HCEC 1CT (cell line): ENCODE results near the gene RMC1.
"Not testable (repeated sequence)": the region's sequence is repeated elsewhere in the genome, so short reads cannot be mapped to it uniquely, and the experiment has no call there.

Experiments used
- DNase-seq: peaks from one replicate; pipeline ENCODE4 v3.0.0-alpha.2; 2017

The RMC1 gene

DNA sequence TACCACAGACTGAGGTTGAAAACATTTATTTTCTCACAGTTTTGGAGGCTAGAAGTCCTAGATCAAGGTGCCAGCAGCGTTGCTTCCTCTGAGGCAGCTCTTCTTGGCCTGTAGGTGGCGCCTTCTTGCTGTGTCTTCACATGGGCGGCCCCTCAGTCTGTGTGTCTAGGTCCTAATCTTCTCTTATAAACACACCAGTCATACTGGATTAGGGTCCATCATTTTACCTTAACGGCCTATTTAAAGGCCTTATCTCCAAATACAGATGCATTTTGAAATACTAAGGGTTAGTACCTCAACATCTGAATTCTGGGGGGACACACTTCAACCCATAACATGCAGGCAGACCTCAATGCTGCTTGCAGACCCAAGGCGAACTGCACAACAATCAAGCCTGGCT lies 4.4 kb upstream of the RMC1 start:
- DNase-seq, result peak; percentile 84

DNA sequence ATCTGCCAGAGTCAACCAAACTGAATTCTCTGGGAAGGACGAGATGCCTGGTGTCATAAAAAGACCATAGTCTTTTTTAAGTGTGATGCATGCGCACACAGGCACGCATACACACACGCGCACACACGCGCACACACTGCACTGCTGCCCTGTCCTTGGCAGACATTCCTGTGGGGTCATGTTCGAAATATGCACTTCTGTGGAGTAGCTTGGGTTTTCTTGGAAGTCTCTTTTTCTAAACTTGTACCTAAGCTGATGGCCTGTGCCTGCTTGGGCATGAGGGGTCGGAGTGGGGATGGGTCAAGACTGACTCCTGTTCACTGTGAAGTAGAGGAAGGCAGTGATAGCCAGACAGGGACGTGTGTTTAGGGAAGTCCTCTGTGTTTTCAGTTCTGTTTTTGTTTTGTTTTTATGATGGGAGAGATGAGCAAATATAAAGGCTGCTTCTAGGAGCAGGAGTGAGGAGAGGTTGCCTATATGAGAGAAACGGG lies 4.0 kb upstream of the RMC1 start:
- DNase-seq, result no peak

DNA sequence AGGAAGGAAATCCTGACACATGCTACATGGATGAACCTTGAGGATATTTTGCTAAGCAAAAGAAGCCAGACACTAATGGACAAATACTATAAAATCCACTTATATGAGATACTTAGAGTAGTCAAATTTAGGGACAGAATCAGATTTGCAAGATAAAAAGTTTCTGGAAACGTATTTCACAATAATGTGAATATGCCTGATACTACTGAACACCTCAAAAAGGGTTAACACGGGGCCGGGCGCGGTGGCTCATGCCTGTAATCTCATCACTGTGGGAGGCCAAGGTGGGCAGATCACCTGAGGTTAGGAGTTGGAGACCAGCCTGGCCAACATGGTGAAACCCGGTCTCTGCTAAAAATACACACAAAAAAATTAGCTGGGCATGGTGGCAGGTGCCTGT lies 1.7 kb upstream of the RMC1 start:
- no peak for DNase-seq

DNA sequence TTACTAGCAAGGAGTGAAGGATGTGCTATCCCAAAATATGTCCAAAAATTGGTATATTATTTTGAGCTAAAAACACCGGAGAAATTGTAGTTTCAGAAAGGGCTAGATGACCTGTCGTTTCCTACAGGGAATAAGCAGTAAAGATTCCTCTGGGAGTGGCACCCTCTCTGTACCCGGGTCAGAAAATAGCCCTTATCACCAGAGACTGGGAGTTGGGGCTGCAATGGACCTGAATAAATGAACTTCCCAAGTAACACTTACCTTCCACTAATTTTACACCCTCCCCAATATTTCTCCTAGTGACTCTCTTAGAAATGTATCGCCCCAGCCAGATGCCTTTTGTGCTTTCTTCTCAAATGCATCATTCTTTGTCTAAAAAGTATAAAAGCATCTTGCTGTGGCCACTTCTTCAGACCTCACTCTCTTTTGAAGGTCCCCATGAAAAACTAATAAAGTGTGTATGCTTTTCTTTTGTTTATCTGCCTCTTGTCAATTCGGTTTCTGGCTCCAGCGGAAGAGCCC lies 734 bp upstream of the RMC1 start:
- DNase-seq, result no peak

DNA sequence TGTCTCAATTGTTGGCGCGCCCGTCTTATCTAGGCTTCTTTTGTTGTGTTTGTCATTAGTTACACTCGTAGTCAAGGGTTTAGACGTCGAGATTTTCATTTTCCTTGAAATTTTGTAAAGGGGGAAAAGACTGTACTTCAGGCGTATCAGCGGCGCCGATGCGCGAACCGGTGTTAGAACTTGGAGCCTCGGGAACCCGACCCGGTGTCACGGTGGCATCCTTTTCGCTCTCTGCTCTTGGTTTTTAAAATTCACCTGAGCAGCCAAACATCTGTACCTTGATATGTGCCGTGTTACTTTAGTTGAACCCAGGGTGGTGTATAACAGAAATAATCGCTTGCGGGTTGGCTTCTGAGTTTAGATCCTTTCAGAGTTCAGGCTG lies 643 bp downstream of the RMC1 start:
- no peak for DNase-seq

DNA sequence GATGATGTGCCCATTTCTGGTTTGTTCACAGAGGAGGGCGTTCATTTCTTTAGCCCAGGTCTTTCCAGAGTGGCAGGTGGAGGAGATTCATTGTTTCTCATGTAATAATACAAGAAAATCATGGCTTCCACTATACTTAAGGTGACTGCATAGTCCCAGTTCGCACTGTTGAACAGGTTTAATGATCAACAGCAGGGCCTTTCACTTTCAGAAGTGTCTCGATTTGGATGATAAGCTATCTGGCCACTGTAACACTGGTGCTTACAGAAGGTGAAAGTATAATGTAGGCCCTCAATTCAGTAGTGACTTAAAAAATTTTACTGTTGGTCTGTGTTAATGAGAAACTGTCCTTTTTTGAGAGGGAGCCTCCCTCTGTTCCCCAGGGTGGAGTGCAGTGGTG lies 1.4 kb downstream of the RMC1 start:
- DNase-seq, result no peak

DNA sequence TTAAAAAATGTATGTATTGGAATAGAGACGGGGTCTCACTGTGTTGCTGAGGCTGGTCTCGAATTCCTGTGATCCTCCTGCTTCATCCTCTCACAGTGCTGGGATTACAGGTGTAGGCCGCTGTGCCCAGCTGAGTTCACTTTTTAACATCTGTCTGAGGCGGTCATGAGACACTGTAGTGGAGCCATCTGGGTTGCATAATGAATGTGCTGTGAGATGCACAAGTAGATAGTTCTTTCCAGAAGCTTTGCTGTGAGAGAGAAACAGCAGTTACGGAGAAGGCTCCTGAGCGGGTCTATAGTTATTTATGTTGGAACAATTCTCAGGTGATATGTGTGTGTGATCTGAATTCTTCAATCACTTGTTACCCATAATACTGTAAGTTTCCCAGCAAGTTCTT lies 3.1 kb downstream of the RMC1 start:
- DNase-seq, result no peak

DNA sequence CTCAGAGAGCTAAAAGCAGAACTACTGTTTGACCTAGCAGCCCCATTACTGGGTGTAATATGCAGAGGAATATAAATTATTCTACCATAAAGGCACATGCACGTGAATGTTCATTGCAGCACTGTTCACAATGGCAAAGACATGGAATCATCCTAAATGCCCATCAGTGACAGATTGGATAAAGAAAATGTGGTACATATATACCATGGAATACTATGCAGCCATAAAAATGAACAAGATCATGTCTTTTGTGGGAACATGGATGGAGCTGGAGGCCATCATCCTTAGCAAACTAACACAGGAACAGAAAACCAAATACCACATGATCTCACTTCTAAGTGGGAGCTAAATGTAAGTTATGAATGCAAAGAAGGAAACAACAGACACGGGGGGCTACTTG lies 7.6 kb downstream of the RMC1 start:
- not testable (repeated sequence) for DNase-seq

DNA sequence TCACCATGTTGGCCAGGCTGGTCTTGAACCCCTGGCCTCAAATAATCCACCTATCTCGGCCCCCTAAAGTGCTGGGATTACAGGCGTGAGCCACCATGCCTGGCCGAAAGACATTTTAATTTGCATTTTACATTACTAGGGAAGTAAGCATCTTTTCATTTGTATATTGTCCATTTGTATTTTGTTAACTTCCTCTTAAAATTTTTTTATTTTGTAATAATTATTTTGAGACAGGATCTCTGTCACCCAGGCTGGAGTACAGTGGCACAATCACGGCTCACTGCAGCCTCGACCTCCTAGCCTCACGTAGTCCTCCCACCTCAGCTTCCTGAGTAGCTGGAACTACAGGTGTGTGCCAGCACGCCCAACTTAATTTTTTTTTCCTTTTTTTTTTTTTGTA lies 8.9 kb downstream of the RMC1 start:
- DNase-seq, result not testable (repeated sequence)

DNA sequence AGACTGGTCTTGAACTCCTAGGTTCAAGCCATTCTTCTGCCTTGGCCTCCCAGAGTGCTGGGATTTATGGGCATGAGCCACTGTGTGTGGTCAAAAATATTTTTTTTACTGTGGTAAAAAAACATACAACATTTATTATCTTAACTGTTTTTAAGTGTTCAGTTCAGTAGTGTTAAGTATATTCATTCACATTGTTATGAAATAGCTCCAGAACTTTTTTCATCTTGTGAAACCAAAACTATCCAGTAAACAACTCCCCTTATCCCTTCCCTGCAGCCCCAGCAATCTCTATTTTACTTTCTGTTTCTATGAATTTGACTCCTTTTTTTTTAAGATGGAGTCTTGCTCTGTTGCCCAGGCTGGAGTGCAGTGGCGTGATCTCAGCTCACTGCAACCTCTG lies 9.3 kb downstream of the RMC1 start:
- DNase-seq, result no peak

DNA sequence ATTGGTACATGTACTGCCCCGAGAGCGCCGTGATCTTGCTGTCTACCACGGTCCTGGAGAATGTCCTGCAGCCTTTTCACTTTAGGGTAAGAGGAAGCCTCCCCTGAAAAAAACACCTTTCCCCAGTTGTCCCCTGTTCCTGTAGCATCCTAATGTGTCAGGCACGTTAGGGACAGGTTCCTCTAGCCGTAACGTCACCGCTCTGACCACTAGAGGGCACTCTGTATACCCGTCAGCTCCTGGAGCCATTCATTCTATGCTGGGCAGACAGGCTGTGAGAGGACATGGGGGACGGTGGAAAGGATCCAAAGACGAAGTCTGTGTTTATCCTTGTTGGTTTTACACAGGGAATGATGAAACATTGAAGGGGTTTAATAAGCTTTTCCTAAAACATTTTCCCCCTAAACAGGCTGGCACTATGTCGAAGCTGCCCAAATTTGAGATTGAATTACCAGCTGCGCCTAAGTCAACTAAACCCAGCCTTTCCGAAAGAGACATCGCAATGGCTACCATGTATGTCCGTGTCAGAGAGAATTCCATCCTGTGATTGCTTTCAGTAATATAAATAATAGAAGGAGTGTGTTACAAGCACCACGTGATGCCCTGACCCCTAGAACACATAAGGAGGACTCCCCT lies 12.7 kb downstream of the RMC1 start:
- peak; percentile 72 for DNase-seq

DNA sequence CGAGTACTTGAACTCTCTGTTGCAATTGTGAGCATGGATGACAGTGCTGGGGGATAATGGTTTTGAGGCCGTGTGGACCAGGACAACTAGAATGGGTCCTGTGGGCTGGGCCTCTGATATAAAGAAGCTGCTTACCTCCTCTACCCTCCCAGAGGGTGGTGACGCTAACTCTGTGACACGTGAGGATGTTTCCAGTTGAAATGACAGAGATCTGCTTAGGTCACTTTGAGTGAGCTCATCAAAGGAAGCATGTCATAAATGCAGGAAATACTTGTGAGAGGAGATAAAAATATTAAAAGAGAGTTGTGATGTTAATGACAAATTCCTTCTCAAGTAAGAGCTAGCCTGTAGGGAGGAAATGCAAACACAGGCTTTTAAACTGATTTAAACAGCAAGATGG lies 16.4 kb downstream of the RMC1 start:
- DNase-seq, result no peak

DNA sequence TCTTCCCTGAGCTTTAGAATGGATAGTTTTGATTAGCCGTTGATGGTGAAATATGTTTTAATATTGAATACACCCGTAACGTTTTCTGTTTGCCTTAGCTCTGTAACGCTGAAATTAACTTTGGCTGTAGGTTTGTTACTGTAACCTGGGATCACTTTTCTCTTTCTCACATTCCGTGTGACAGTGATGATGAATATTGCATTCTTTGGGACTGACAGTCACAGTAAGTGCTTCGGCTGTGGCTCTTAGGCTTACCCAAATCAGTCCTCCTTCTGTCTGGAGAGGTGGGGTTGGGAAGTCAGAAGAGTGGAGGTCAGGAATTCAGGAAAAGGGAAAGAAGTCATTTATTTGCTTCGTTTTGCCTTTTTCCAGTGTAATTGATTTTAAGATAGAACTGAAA lies 18.0 kb downstream of the RMC1 start:
- no peak for DNase-seq

DNA sequence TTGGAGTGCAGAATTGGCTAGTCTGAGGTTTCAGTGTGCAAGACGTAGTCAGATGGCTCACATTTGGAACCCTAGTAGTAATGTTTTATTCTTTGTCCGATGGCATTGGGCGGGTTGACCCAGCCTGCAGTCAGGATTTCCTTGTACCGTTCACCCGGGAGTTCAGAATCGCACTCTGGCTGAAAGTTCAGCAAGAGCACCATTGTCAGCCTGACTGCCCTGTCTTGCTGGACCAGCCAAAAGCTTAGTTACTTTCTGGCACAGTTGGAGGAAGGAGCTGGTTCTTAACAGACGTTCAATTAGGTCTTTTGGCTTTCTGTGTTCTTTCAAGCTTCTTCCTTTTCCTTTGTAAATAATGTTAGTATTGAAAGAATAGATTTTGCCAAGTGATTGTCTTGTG lies 18.6 kb downstream of the RMC1 start:
- DNase-seq, result no peak

DNA sequence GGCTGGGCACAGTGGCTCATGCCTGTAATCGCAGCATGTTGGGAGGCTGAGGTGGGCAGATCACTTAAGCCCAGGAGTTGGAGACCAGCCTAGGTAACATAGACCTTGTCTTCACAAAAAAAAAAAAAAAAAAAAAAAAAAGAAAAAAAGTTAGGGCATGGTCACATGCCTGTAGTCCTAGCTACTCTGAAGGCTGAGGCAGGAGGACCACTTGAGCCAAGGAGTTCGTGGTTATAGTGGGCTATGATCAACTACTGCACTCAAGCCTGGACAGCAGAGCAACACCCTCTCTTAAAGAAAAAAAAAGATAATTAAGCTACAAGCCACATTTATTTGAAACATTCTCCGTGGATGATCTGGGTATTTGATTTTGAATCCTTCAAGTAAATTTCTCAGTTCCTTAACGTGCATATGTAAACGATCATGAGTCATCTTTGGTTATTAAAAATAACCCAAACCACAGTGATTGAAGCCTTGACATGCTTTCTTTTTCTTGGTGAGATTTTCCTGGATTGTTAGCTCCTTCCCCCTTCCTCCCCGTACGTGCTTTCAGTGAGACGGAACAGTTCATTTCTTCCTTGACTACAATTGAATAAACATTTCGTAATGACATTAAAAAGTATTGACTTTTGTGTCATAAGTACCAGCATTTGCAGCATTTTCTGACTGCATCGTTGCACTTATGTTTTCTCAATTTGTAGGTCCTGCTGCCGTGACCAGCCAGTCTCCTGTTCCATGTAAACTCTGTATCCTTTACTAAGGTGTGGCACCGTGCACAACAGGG lies 20.3 kb downstream of the RMC1 start:
- DNase-seq, result peak; percentile 68

DNA sequence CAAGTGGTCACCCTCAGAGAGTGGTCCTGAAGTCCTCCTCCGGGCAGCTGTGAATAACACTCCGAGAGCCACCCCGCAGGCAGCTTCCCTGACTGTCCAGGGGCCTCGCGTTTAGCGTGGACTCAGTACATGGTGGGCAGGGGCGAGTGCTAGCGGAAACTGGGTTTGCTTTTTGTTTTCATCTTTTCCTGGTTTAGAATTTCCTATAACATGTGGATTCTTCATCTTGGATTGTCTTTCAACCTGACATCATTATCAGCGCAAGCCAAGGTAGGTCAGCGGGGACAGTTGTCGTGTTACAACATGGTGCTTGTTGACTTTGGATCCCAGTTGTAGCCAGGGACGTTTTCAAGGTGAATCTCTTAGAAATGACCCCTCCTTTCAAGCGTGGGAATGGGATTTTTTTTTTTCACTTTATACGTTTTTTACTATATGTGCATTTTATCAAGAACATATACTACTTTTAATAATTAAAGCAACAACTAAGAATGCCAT lies 20.9 kb downstream of the RMC1 start:
- no peak for DNase-seq

DNA sequence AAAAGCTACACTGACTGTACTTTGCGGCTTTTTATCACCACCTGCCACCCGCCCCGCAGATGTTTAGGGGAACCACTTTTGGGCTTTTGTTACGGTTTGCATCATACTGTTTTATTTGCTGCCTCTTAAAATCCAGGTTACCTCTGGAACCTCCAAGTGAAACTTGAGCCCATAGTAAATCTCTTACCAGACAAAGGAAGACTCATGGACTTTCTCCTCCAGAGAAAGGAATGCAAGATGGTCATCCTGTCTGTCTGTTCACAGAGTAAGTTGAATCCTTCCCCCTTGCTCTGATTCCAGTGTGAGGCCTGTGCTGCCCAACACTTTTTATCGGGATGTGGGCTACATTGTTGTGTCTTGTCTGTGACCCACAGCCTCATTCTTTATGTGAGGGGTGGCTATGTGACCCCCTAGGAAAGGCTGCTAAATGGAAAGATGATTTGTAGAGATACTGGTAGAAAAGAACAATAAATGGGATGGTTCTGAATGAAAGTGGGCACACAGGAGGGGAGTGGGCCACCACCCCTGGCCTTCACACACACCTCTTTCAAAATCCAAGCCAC lies 23.3 kb downstream of the RMC1 start:
- DNase-seq, result no peak

DNA sequence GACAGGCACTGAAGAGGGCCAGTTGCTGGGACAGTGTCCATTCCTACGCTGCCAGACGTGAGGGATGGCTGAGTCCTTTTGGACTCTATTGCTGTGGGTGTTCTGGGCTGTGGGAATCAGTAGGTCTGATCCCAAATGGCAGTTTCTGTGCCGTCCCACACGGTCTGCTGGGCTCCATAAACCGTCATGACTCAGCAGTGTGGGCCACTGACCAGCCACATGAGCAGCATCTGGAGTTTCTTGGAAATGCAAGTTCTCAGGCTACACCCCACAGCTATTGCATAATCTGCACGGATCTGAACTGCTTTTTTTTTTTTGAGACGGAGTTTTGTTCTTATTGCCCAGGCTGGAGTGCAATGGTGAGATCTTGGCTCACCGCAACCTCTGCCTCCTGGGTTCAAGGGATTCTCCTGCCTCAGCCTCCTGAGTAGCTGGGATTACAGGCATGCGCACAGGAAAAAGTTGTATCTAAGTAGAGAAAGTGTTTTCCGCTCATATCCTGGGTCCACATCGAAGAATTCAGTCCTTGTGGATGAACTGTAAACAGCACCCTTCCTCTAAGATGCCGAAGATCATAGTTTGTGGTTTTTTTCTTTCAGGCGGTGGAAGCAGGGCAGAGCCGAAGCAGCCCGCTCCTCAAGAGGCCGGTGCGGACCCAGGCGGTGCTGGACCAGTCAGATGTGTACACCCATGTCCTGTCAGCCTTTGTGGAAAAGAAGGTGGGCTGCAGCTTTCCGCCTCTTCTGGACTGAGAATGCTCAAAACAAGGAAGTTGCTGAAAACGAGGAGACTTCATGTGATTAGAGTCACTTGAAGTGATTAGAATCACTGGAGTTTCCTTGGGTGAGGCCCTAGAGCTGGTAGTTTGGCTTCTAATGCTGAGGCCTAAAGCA lies 25.5 kb downstream of the RMC1 start:
- peak; percentile 78 for DNase-seq

DNA sequence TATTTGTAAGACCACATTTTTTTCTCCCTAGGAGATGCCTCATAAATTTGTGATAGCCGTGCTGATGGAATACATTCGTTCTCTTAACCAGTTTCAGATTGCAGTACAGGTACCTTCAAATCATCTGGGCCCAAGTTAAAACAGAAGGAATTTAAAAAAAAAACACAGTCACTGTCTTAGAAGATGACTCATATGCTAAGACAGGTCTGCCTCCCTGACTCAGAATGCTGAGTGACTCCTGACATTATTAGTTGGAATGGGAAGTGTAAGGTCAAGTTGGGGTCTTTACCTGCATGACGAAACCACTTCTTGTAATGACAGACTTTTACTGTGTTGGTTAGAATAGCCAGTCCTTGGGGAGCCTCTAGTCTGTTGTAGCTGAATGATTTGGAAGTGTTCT lies 26.3 kb downstream of the RMC1 start:
- DNase-seq, result peak; percentile 77

DNA sequence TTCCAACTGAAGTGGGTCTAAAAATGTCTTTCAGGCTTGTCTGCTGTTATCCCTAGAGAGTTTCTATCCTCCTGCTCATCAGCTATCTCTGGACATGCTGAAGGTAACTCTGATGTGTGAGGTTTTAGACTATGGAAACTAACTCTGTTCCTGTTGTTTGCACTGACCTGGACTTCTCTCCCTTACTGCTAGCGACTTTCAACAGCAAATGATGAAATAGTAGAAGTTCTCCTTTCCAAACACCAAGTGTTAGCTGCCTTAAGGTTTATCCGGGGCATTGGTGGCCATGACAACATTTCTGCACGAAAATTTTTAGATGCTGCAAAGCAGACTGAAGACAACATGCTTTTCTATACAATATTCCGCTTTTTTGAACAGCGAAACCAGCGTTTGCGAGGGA lies 26.9 kb downstream of the RMC1 start:
- no peak for DNase-seq

DNA sequence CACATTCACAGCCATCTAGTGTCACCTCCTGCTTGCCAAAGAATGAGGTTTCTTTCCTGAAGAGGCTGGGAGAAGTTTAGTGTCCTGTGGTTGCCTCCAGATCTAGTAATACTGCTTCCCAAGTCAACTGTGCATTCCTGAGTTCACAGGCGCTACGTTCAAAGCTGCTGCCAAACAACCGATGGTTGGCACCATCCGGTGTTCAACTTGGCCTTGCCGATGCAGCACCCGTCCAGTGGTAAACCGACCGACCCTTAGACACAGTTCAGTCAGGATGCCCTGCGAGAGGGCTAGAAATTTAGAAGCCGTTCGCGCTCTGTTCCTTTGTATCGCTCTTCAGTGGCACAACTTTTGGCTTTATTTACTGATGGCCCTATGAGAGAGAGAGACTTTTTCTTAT lies 28.6 kb downstream of the RMC1 start:
- no peak for DNase-seq

DNA sequence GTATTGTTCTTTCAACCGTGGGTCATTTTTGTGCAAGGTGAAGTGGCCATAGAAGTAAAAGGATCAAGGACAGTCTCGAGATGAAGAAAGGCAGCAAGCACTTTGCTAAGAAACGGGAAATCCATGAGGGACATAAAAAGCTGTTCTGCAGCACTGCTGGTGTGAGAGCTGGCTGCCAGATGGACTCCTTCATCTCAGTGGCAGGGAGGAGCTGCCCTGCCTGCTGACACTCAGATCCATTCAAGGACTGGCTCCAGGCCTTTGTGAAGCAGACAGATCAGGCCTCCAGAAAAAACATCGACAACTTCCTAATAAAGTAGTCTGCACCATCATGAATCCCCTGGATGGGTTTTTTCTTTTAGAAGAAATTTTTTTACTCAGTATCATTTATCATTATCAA lies 29.5 kb downstream of the RMC1 start:
- DNase-seq, result no peak

DNA sequence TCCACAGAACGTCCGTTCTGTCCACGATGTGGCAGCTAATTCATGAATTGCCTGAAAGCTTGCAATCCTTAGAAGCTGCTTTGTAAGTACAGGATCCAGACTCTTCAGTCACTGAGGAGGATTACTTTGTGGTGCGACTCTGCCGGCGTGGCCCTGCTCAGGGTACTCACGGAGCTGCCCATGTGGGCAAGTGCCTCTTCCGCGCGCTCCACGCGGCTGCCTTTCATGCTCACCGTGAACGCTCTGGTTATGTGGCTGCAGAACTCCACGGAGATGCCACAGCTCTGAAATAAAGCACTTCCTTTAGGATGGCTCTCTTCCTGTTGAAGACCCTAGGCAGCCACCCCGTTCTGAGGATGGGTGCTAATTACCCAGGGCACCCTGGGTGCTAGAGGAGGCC lies 31.0 kb downstream of the RMC1 start:
- no peak for DNase-seq
